GM18508 (cell line): Measurements from ENCODE around the gene PASD1.
"Not testable (repeated sequence)": the region's sequence is repeated elsewhere in the genome, so short reads cannot be mapped to it uniquely, and the experiment has no call there.

Experiments
- ATAC-seq: cut with Tn5 transposase; IDR thresholded peaks from one replicate; pipeline ENCODE4 v1.9.1; 2021; ENCODE audit warnings: moderate number of reproducible peaks; ENCODE audit not compliant: insufficient read depth, unreplicated experiment

Gene PASD1

GRCh38 chrX:151604931-151605330, 41.5 kb downstream of the PASD1 start:
- ATAC-seq, result no peak

GRCh38 chrX:151609222-151609621, 45.7 kb downstream of the PASD1 start:
- ATAC-seq, result no peak

GRCh38 chrX:151621422-151621821, 57.9 kb downstream of the PASD1 start:
- ATAC-seq, result no peak

DNA sequence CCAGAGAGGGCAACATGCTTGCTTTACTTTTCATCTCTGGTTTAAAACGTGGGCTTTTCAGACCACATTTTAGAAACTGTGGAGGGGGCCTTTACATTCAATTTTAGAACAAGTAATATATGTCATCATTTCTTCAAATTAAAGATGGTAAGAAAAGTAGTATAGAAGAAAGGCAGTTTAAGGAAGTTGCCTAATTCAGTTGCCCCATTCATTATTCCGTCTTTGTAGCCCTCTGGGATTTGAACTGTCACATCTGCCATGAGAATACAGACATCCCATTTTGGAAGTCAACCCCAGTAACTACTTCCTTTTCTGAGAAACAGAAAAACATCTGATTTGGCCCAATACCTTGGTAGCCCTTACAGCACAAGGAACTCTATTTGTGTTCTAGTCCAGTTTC, 61.2 kb downstream of the PASD1 start:
- no peak for ATAC-seq

- ATAC-seq, result no peak
Observed at GRCh38 chrX:151631822-151632221, 68.3 kb downstream of the PASD1 start.

- no peak for ATAC-seq
Observed at GRCh38 chrX:151633157-151633556, 69.7 kb downstream of the PASD1 start.

DNA sequence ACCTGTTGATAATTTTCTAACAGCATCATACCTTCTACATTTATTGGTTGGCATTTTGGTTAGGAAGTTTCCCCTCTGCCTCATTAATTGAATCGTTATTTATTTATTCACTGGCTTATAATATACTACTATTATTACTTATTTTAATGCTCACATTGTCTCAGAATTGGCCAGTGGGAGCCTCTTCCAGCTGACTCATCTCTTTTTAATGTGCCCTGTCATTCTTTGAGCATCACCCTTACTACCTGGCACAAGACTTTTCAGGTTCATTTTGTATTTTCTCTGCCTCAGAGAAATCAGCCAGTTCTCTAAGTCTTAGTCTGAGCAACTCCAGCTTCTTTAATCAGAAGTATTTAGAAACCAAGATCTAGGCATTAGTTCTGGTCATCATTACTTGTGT, 71.5 kb downstream of the PASD1 start:
- ATAC-seq, result no peak

GRCh38 chrX:151641564-151641963, 78.1 kb downstream of the PASD1 start:
- no peak for ATAC-seq

GRCh38 chrX:151675121-151675746, 111.8 kb downstream of the PASD1 start:
- no peak for ATAC-seq

- ATAC-seq, result no peak
Observed at GRCh38 chrX:151676196-151676595, 112.7 kb downstream of the PASD1 start.

DNA sequence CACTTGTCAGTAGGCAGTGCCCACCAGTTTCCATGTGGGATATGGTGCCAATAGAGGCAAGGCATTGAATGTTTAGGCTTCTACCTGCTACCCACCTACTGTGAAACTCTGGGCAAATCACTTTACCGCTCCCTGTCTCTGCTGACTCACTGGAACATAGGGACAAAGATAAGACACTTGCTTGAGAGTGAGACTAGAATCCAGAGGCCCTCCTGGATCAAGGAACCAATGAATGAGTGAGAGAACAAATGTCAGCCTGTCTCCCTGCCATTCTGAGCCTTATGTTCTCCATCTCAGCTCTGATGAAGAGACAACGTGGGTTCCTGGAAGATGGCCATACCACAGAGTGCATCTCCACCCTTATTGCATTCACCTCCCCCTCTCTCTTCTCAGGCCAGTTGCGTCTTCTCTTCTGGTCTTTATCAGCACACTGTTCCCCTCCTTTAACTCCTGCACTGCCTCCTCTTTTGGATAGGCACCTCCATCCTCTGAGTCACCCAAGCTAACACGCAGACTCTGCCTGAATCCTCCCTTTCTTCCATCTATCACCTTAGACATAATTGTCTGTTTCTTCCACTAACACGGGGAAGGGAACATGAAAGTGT, 116.4 kb downstream of the PASD1 start:
- ATAC-seq, result no peak

DNA sequence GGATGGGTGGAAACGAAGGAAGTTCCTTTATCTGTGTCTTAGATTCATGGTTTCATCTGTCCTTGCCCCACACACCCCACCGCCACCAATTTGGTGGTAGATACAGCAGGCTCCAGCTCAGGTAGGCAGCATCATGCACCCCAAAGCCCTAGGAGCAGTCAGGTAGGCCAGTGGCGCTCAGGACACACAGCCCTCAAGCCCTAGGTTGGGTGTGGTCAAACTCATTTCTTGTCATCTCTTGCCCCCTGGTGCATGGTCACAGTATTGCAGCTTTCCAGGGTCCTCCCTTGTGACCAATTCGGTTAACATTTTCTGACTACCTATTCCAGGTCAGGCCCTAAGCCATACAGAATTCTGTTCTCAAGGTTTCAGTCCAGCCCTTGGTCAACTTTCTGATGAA, 117.3 kb downstream of the PASD1 start:
- peak; percentile 85 for ATAC-seq

GRCh38 chrX:151687635-151688034, 124.2 kb downstream of the PASD1 start:
- no peak for ATAC-seq

DNA sequence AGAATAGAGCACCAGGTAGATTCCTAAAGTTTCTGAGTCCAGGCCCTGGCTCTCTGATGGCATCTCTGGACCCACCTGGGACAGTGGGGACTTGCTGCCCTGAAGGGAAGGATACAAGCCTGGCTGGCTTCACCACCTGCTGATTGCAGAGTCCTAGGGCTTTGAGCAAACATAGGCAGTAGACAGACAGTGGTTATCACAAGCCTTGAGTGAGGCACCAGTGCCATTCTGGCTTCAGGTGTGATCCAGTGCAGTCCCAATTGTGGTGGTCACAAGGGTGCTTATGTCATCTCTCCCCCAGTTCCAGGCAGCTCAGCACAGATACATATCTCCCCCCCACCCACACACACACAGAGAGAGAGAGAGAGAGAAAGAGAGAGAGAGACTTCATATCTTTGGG, 125.2 kb downstream of the PASD1 start:
- no peak for ATAC-seq

DNA sequence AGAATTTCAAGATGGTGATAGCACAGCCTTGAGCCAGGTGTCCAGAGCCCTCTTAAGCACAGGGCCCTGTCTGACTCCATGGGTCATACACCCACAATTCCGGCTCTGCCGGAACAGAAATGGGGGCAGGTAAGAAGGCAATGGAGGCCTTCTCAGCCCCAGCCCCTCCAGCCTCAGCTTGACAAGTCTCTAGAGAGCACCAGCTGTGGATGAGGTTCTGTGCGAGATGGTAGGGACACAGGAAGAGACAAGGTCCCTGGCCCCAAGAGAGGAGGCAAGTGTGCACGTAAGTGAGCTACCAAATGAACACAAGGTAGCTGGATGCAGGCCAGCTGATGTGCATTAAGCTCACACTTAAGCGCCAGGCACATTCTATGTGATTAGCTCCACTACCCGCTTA, 129.3 kb downstream of the PASD1 start:
- no peak for ATAC-seq

GRCh38 chrX:151694121-151694520, 130.6 kb downstream of the PASD1 start:
- no peak for ATAC-seq

DNA sequence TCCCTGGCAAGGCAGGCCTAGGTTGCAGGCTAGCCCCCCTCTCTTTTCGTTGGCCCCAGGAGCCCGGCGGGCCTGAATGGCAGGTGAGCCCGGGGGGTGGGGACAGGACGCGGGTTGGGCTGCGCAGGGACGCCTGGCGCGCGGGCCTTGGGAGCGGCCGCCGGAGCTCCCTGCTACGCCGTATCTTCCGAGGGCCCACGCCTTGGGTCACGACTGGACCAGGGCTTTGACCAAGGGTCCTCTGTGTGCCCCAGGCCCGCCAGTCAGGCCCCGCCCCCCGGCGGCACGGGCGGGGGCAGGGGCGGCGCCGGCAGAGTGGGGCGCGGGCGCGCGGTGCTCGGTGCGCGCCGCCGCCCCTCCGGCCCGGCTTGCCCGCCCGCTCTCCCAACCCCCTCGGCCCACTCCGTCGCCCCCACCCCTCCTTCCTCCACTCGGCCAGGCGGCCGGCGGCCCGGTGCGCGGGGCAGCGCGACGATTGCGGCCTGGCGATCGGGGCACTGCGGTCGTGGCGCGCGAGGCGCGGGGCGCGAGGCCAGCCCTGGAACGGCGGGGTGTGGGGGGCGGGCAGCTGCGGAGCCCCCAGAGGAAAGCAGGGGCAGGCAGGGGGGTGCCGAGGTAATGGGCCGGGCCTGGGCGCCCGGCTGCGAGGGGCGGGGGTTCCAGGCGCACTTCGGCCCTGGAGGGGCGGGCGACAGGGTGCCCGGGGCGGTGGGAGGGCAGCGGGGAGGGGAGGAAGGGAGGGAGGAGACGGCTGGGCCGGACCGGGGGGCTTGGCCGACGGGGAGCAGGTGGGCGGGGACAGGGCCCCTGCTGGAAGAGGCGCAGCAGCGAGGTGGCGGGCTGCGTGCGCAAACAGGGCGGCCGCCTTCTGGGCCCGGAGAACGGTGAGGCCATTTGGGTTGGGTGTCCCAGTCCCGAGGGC, 131.4 kb downstream of the PASD1 start, which contains the start of gene PRRG3:
PRRG3 (plus strand) TSS at position 798 of the 922 bp plus-strand sequence. CDS start 3,357 bp downstream, outside the sequence.
- ATAC-seq, result no peak

GRCh38 chrX:151695583-151696340, 132.3 kb downstream of the PASD1 start:
- no peak for ATAC-seq

DNA sequence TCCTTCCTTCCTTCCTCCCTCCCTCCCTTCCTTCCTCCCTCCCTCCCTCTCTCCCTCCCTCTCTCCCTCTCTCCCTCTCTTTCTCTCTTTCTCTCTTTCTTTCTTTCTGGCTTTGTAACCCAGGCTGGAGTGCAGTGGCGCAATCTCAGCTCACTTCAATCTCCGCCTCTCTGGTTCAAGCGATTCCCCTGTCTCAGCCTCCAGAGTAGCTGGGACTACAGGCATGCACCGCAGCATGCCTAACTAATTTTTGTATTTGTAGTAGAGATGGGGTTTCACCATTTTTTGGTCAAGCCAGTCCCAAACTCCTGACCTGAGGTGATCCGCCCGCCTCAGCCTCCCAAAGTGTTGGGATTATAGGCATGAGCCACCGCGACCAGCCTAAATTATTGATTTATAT, 133.6 kb downstream of the PASD1 start:
- not testable (repeated sequence) for ATAC-seq

- ATAC-seq, result no peak
Observed at GRCh38 chrX:151697522-151697921, 134.0 kb downstream of the PASD1 start.
